K562 (cell line): Measurements from ENCODE around the gene CSRNP3. TPM values are rescaled to one million over a fixed set of nuclear protein-coding genes. Genes with fewer than 3 reads are reported as not detected.

Experiments
- MGA ChIP-seq: fragments of 450-650 bp; IDR thresholded peaks from 2 replicates; pipeline ENCODE4 v1.6.1; 2016; ENCODE audit warnings: mild to moderate bottlenecking, moderate library complexity
- PHB ChIP-seq: fragments of 250-450 bp; sonication (Bioruptor Pico); IDR thresholded peaks from 2 replicates; pipeline ENCODE4 v1.5.0; 2021
- SMAD2 ChIP-seq: fragments of 150-350 bp; IDR thresholded peaks from 2 replicates; pipeline ENCODE4 v1.6.1; 2014; ENCODE audit warnings: low read depth, mild to moderate bottlenecking, low read length
- TBL1XR1 ChIP-seq, 2 experiments: IDR thresholded peaks; 2 replicates each; pipeline ENCODE4 v1.6.1; 2012; ENCODE audit warnings: improper control_type of control experiment in 2 of 2, low read length in 2 of 2, mild to moderate bottlenecking in 1 of 2
- polyA plus RNA-seq, 8 experiments: library from polyadenylated mRNA; depleted of rRNA in 4 of 8; stranded (reverse) in 5 of 8; unstranded in 3 of 8; fragments of >200 nt; fragmentation: Nextera tagmentation in 2 of 8; fragmentation: Illumina TruSeq in 1 of 8; extraction: Ambion mirVana in 2 of 8; extraction: Trizol in 1 of 8; gene quantifications; 2 replicates each; pipeline versions ENCODE4 v1.2.1 to v1.2.3, GENCODE V29; 2011 to 2014; ENCODE audit warnings: inconsistent platforms in 1 of 8, missing spikeins in 1 of 8
- total RNA-seq, 7 experiments: library from RNA; depleted of rRNA in 6 of 7; stranded (reverse); fragments of >200 nt in 6 of 7; fragmentation: Illumina TruSeq in 2 of 7; extraction: Trizol in 2 of 7; gene quantifications; 2 replicates each; pipeline versions ENCODE4 v1.2.1 to v1.2.3, GENCODE V29; 2011 to 2021; ENCODE audit warnings: low replicate concordance in 1 of 7

CSRNP3 gene
- total and polyA plus RNA-seq, 9 of the 15 experiments (the other 6 are each of a cell fraction or from before 2014, with no cell fraction given) = not detected

GRCh38 chr2:165647409-165647808 lies 177.9 kb downstream of the CSRNP3 start (continued):
- TF ChIP-seq MGA (no peak), TBL1XR1 (IDR thresholded peaks at IDR 0.05; ENCODE audit: low read length in 2 of 2) (no peak), SMAD2 (no peak), PHB (CRISPR knock-in tag) (no peak)
